Measurements from ENCODE around the gene EMC1.

The EMC1 gene

DNA sequence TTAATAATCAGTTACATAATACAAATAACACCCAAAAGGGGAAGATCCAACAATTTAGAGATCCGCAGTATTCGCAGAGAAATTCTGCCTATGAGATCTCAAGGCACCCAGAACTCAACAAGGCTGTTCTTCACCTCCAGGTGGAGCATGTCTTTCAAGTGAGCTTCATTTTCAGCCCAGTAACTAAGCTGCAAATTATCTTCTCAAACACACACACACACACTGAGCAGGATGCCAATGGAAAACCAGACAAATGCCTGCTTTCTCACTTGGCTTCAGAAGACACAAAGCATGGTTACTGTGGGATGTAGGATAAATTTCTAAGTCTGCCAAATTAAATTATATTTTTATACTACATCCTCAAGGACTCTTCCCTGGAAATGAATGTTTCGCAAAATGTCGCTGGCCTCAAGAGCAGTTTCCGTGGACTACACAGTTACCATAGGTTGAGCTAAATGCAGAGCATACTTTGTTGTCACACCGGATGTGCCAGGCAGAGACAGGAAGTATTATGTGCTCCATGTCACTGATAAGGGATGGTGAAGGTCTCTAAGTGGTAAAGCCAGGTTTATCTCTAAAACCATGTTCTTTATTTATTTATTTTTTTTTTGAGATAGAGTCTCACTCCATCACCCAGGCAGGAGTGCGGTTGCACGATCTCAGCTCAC is 71.6 kb downstream of the EMC1 start:
- H3K4me3 Mint-ChIP-seq: no peak overlapping the region
- H3K4me1 Mint-ChIP-seq: no peaks in the 10 kb centered on the region
- peaks cover 69% of the 10 kb centered on the region for H3K36me3 Mint-ChIP-seq (ENCODE audit: low read depth)
- H3K27me3 Mint-ChIP-seq (ENCODE audit: low read depth): no peaks in the 10 kb centered on the region
- no peak overlapping the region for H3K27ac Mint-ChIP-seq
- H3K9me3 Mint-ChIP-seq: no peaks in the 10 kb centered on the region
- TF ChIP-seq CTCF (IDR thresholded peaks at IDR 0.05; ENCODE audit: unreplicated experiment in 3 of 3): peak in 2 of 3 experiments; percentile 22 to 40

- H3K36me3 Mint-ChIP-seq (ENCODE audit: low read depth): peaks cover 69% of the 10 kb centered on the region
- H3K4me3 Mint-ChIP-seq: no peak overlapping the region
- no peaks in the 10 kb centered on the region for H3K4me1 Mint-ChIP-seq
- no peak overlapping the region for H3K27ac Mint-ChIP-seq
- no peaks in the 10 kb centered on the region for H3K27me3 Mint-ChIP-seq (ENCODE audit: low read depth)
- no peak for TF ChIP-seq CTCF (IDR thresholded peaks at IDR 0.05; ENCODE audit: unreplicated experiment in 3 of 3)
- no peaks in the 10 kb centered on the region for H3K9me3 Mint-ChIP-seq
Measured at GRCh38 chr1:19178734-19179398, 72.5 kb downstream of the EMC1 start.

GRCh38 chr1:19177811-19178210 is 73.5 kb downstream of the EMC1 start:
- H3K36me3 Mint-ChIP-seq (ENCODE audit: low read depth): peaks cover 72% of the 10 kb centered on the region
- no peaks in the 10 kb centered on the region for H3K9me3 Mint-ChIP-seq
- H3K4me1 Mint-ChIP-seq: no peaks in the 10 kb centered on the region
- H3K4me3 Mint-ChIP-seq: no peak overlapping the region
- no peak overlapping the region for H3K27ac Mint-ChIP-seq
- TF ChIP-seq CTCF (IDR thresholded peaks at IDR 0.05; ENCODE audit: unreplicated experiment in 3 of 3): no peak
- H3K27me3 Mint-ChIP-seq (ENCODE audit: low read depth): no peaks in the 10 kb centered on the region

DNA sequence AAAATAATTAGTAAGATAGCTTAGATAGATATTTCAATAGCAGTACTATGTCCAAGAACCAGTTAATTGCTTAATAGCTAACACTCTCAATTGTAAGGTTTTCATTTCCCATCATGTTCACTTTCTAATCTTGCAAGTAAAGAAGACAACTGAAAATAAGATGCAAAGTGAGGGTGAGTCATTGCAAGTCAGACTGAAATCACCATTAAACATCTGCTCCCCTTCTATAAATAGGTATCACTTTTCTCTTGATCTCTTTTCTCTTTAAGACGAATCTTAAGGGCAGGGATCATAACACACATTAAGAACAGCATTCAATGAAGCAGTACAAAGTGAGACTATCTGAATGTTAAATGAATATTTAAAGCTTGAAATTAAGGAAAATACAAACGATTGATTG is 81.7 kb downstream of the EMC1 start:
- TF ChIP-seq CTCF (IDR thresholded peaks at IDR 0.05; ENCODE audit: unreplicated experiment in 3 of 3): no peak
- H3K27ac Mint-ChIP-seq: no peak overlapping the region
- peaks cover 80% of the 10 kb centered on the region for H3K36me3 Mint-ChIP-seq (ENCODE audit: low read depth)
- no peaks in the 10 kb centered on the region for H3K9me3 Mint-ChIP-seq
- no peaks in the 10 kb centered on the region for H3K27me3 Mint-ChIP-seq (ENCODE audit: low read depth)
- no peaks in the 10 kb centered on the region for H3K4me1 Mint-ChIP-seq
- H3K4me3 Mint-ChIP-seq: no peak overlapping the region

- Mint-ChIP-seq H3K27ac (no peak overlapping the region), H3K4me3 (no peak overlapping the region), H3K36me3 (ENCODE audit: low read depth) (peaks cover 81% of the 10 kb centered on the region), H3K4me1 (no peaks in the 10 kb centered on the region), H3K27me3 (ENCODE audit: low read depth) (no peaks in the 10 kb centered on the region), H3K9me3 (no peaks in the 10 kb centered on the region)
- TF ChIP-seq CTCF (IDR thresholded peaks at IDR 0.05; ENCODE audit: unreplicated experiment in 3 of 3): no peak
Measured at GRCh38 chr1:19167140-19167539, 84.2 kb downstream of the EMC1 start.

DNA sequence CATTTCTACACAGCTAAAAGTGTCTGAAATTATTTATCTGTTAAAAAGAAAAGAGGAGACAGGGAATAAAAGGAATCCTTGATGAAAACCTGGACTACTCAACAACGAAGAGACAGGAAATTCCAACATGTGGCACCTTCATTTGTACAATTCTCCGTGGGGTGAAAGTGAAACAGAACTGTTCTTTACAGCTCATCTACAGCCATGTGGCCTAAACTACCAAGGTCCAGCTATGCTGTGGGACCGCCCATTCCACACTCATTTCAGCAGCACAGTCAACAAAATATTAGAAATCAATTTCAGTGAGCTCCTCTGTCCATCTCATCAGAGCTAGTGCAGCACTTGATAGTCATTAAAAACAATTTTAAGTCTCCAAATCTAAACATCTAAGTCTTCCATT is 85.3 kb downstream of the EMC1 start:
- Mint-ChIP-seq H3K4me1 (no peaks in the 10 kb centered on the region), H3K4me3 (no peak overlapping the region), H3K27ac (no peak overlapping the region), H3K9me3 (no peaks in the 10 kb centered on the region), H3K36me3 (ENCODE audit: low read depth) (peaks cover 84% of the 10 kb centered on the region), H3K27me3 (ENCODE audit: low read depth) (no peaks in the 10 kb centered on the region)
- no peak for TF ChIP-seq CTCF (IDR thresholded peaks at IDR 0.05; ENCODE audit: unreplicated experiment in 3 of 3)

Measured in nephron (organoid).